T-helper 2 cell (primary cell): ENCODE data around the gene MRM2.

Source experiments
- DNase-seq, 5 experiments: peaks; one replicate each; pipeline versions ENCODE4 v3.0.0 to v3.0.0-alpha.2; 2012 to 2022

MRM2 gene

GRCh38 chr7:2264158-2264557 is 22.2 kb upstream of the MRM2 start:
- no peak for DNase-seq

- no peak for DNase-seq
Measured at GRCh38 chr7:2263176-2263575, 21.2 kb upstream of the MRM2 start.

GRCh38 chr7:2261611-2262010 is 19.6 kb upstream of the MRM2 start:
- DNase-seq: no peak

GRCh38 chr7:2260820-2261219 is 18.8 kb upstream of the MRM2 start:
- DNase-seq: no peak

- DNase-seq: no peak
Measured at GRCh38 chr7:2259480-2259879, 17.5 kb upstream of the MRM2 start.

GRCh38 chr7:2258661-2259365 is 16.8 kb upstream of the MRM2 start:
- peak in 1 of 5 experiments; percentile 56 for DNase-seq

- DNase-seq: no peak
Measured at GRCh38 chr7:2257651-2258050, 15.6 kb upstream of the MRM2 start.

GRCh38 chr7:2257046-2257551 is 15.1 kb upstream of the MRM2 start:
- DNase-seq: no peak

- DNase-seq: no peak
Measured at GRCh38 chr7:2256306-2257045, 14.5 kb upstream of the MRM2 start.

- no peak for DNase-seq
Measured at GRCh38 chr7:2255145-2256139, 13.4 kb upstream of the MRM2 start.

GRCh38 chr7:2254429-2255144 is 12.6 kb upstream of the MRM2 start:
- no peak for DNase-seq

- no peak for DNase-seq
Measured at GRCh38 chr7:2253525-2254244, 11.7 kb upstream of the MRM2 start.

- no peak for DNase-seq
Measured at GRCh38 chr7:2253021-2253420, 11.0 kb upstream of the MRM2 start.

- DNase-seq: peak in 1 of 5 experiments; percentile 56
Measured at GRCh38 chr7:2251841-2252771, 10.1 kb upstream of the MRM2 start.

GRCh38 chr7:2251381-2251780 is 9.4 kb upstream of the MRM2 start:
- no peak for DNase-seq

GRCh38 chr7:2249744-2250323 is 7.8 kb upstream of the MRM2 start:
- no peak for DNase-seq

- peak in 1 of 5 experiments; percentile 47 for DNase-seq
Measured at GRCh38 chr7:2248984-2249694, 7.1 kb upstream of the MRM2 start.

- no peak for DNase-seq
Measured at GRCh38 chr7:2247141-2247995, 5.4 kb upstream of the MRM2 start.
